Measurements from ENCODE around the gene SPTAN1.

GRCh38 chr9:128528445-128529160 is 23.8 kb upstream of the SPTAN1 start:
- TF ChIP-seq NR3C1 (IDR thresholded peaks at IDR 0.05) (no peak), ELK1 (IDR thresholded peaks at IDR 0.05; ENCODE audit: low read depth, low read length) (no peak), ZSCAN20 (CRISPR knock-in tag; IDR thresholded peaks at IDR 0.05) (no peak), RCOR1 (IDR thresholded peaks at IDR 0.05; ENCODE audit: low read depth, low read length) (no peak)

All from A549 (cell line).